A673 (cell line): ENCODE data around the gene SYT14.

Experiments
- EZH2 ChIP-seq: fragments of 200-600 bp; sonication (generic); IDR thresholded peaks from 2 replicates; pipeline ENCODE4 v1.6.1; 2017; ENCODE audit warnings: borderline replicate concordance, low read depth, mild to moderate bottlenecking, mixed read lengths, antibody characterized with exemption, low read length; ENCODE audit not compliant: poor library complexity, severe bottlenecking
- TF ChIP-seq, protein P1 (sequence below): fragments of 300-800, 200-600 bp; sonication (generic); conservative IDR thresholded peaks from 2 replicates; pipeline ENCODE4 v1.5.1; 2017; ENCODE audit warnings: low read depth, mild to moderate bottlenecking, antibody characterized with exemption, low read length, moderate library complexity, mixed read lengths

DNA sequence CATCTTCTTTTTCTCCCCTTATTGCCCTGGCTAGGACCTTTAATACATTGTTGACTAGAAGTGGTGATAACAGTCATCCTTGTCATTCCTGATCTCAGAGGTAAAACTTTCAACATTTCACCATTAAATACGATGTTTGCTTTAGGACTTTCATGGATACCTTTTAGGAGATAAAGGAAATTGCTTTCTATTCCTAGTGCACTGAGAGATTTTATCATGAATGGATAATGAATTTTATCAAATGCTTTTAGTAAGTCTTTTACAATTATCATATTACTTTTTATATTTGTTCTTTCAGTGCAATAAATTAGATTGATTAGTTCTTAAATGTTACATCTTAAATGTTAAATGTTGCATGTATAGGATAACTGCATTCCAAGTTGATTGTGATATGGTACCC, 147.3 kb downstream of the SYT14 start:
- TF ChIP-seq, protein P1, sequence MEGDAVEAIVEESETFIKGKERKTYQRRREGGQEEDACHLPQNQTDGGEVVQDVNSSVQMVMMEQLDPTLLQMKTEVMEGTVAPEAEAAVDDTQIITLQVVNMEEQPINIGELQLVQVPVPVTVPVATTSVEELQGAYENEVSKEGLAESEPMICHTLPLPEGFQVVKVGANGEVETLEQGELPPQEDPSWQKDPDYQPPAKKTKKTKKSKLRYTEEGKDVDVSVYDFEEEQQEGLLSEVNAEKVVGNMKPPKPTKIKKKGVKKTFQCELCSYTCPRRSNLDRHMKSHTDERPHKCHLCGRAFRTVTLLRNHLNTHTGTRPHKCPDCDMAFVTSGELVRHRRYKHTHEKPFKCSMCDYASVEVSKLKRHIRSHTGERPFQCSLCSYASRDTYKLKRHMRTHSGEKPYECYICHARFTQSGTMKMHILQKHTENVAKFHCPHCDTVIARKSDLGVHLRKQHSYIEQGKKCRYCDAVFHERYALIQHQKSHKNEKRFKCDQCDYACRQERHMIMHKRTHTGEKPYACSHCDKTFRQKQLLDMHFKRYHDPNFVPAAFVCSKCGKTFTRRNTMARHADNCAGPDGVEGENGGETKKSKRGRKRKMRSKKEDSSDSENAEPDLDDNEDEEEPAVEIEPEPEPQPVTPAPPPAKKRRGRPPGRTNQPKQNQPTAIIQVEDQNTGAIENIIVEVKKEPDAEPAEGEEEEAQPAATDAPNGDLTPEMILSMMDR = no peak
- no peak for TF ChIP-seq EZH2
